ENCODE measurements around the gene SSBP2.
"Not testable (repeated sequence)": the region's sequence is repeated elsewhere in the genome, so short reads cannot be mapped to it uniquely, and the experiment has no call there.

Gene SSBP2

DNA sequence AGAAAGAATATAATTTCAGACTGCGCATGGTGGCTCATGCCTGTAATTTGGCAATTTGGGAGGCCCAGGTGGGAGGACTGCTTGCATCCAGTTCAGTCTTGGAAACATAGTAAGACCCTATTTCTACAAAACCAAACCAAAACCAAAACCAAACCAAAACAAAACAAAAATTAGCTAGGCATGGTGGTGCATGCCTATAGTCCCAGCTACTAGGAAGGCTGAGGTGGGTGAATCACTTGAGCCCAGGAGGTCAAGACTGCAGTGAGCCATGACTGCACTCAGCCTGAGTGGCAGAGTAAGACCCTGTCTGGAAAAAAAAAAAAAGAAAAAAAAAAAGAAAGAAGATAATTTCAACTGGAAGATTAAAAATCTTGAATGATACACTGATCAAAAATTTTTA lies 220.0 kb downstream of the SSBP2 start:
- DNase-seq (ENCODE audit: low read depth in 2 of 2) = no peak

DNA sequence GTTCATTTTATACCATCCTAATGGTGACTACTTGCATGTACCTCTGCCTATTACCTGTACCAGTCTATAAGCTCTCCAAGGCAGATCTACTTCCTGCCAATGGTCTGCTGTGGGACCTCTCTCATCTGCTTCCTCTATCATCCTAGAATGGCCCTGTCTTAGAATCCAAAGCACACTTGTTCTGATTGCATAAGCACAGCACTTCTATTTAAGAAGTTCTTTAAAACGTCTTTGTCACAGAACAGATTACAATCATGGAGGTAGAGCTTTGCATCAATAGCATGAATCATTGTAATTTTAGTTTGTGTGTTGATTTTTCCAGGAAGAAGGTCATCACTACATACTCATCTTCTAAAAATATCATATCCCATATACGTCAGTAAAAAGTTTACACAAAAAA lies 225.2 kb downstream of the SSBP2 start:
- no peak for DNase-seq (ENCODE audit: low read depth in 2 of 2)

DNA sequence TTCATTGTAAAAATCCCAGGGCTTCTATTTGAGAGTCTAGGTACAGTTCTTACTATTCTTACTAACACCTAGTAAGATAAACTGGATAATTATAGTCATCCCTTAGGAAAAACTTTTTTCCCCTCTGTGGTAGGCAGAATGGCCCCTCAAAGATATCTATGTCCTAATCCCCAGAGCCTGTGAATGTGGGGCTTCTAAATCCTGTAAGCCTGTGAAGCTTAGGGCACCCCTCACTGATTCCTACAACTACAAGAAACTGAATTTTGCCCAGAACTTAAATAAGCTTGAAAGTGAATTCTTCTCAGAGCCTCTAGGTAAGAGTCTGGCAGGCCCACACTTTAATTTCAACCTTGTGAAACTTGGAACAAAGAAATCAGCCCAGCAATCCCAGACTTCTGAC lies 226.9 kb downstream of the SSBP2 start:
- DNase-seq (ENCODE audit: low read depth in 2 of 2) = no peak

DNA sequence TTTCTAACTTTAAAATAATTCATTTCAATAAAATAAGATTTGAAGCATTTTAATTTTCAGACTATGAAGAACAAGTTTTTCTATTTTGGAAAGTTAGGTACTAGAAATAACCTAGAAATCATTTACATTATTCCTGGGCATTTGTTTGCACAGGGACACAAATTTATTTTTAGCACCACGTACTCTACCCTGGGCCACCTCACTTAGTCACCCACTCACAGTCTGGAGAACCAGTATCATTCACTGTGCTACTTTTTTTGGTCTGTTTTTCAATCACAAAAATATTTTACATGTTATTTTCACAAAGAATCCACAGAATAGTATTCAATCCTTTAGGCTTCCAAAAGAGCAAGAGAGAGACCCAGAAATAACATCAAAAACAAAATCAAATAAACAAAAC lies 228.3 kb downstream of the SSBP2 start:
- no peak for DNase-seq (ENCODE audit: low read depth in 2 of 2)

DNA sequence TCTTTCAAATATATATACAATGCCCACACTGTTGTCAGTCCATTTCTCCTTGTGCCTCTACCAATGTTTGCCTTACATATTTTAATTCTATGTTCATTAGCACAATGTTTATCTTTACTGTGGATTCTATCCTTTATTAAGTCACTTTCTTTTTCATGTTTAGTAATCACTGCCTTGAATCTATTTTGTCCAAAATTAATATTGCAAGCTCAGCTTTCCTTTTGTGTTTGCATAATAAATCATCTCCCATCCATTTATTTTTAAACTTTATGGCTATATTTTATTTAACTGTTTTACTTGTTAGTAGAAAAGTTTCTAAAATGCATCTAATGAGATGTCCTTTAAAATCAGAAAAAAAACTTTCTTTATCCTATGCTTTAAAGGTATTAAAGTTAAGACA lies 230.1 kb downstream of the SSBP2 start:
- DNase-seq (ENCODE audit: low read depth in 2 of 2) = no peak

DNA sequence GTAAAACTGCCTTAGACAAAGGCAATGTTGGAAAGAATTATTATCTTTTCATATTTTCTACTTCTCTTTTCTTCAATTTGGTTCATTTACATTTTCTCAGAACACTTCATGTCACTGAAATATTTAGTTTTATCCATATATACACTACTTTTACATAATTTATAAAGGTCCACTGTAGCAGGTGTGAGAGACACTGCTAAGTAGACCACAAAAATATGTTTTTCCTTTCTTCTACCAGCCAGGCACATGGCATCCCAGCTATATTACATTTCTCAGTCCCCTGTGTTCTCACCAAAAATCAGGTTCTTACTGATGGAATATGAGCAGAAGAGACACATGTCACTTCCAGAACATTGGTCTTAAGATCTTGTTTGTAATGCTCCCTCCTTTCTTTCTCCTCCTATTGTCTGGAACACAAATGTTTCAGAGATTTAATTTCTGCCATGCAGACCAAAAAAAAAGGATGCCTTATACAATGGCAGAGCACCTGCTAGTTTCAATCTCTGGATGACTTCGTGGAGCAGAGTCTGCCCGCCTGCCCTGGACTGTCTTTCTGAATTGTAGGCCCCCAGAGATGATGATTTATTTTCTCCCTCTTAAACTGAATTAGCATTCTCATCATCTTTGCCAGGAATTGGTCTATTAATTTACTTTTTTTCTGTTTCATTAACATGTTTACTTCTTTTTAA lies 231.5 kb downstream of the SSBP2 start:
- DNase-seq (ENCODE audit: low read depth in 2 of 2) = no peak

DNA sequence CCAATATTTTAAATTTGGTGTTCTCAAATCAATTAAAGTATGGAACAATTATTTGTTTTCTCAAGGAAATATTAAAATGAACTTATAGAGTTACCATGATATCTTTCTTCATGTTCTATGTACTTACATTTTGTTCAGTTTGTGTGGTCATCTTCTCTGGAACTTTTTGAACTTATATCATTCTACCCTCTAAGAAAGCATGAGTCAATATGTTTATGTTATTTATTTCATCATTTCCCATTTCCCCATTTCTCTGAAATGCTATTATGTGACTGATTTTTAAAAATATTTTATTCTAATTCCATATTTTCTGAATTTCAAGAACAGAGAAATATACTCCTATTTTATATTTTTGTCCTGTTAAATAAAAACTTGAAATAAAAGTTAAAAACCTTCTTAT lies 233.4 kb downstream of the SSBP2 start:
- no peak for DNase-seq (ENCODE audit: low read depth in 2 of 2)

DNA sequence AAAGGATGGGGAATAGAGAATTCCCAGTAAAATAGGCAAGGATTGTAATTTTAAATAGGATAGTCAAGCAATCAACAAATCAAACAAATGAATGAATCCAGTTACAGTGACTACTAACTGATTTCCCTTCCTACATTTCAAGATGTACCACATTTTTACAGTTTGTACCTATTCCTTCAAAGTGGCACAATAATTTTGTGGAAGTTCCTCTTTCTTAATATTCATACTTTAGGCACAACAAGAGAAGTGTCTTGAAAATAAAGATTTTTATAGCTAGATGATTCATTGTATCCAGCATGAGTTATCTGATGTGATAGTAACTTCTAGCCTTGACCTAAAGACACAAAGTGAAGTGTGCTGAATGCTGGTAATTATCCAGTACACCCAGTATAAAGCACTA lies 234.8 kb downstream of the SSBP2 start:
- DNase-seq (ENCODE audit: low read depth in 2 of 2) = no peak

DNA sequence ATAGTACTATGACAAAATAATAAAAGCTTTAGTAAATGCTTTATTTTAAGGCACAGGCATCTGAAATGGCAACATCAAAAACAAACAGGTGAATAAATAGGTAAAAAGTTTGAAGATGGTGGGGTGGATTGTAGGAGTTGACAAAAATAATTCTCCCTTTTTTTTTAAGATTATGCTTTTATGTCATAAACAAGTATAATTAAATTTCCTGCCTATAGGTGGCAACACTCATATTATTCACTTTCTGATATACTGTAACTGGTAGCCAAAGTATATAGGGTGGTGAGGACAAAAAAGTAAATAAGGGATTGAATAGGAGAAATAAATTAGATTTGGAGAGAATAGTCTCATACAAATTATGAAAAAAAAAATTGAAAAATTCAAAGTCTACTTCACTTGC lies 236.9 kb downstream of the SSBP2 start:
- no peak for DNase-seq (ENCODE audit: low read depth in 2 of 2)

DNA sequence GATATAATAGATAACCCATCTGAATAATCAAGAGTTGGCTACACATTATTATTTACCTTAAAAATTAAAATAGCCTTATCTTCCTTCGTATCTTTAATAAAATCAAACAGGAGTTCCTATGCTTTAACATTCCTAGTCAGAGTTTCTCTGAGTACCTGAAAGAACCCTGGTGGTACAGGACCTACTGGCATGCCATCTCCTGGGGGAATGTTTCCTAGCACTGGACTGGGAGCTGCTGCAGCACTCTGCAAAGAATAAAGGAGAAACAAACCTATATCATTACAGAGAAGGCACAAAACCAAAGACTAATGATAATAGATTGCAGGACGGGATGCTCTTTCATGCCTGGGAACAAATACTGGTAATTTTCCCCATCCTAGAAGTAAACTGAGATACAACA lies 237.4 kb downstream of the SSBP2 start:
- no peak for DNase-seq (ENCODE audit: low read depth in 2 of 2)

DNA sequence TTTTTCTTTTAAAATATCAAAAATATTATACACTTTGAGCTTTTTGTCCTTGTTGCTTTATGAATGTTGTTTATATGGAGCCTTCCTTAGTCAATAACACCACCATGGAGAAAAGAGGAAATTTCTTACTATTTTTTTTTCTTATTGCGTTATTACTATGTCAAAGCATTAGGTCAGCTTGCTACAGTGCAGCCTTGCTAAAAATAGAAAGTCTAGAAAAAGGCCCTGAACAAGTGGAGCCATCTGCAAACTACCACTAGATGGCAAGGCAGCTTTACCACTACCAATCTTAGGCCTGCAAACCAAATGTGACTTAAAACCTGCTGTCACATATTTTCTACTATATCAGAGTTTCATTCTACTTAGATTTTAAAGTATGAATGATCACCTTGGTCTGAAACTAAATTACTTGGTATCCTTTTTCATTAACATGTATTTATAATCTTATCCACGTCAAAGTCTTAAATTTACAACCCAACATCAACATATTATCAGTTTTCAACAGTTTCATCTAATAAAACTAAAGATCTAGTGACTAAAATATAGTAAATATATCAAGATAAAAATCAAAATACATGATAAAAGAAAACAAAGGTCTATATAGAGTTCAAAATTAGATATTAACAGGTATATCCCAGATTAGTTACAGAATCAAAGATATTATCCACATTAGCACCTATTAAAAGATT lies 243.9 kb downstream of the SSBP2 start:
- no peak for DNase-seq (ENCODE audit: low read depth in 2 of 2)

DNA sequence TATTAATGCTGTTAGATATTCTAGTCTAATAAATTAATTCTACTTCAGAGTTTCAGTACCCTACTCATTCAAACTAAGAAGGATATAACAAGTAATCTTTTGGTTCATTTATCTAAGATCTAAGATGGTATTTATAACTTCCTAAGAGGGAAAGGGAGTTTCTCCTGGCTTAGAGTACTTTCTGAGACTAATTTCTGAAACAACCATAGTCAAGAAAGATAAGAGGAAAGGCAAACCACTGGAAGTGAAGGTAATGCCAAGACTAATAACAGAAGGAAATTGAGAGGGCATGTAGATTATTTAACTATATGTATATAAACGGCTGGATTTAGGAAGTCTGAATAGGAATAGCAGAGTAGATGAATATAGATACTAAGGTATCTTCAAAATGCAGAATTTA lies 244.5 kb downstream of the SSBP2 start:
- DNase-seq (ENCODE audit: low read depth in 2 of 2) = no peak

DNA sequence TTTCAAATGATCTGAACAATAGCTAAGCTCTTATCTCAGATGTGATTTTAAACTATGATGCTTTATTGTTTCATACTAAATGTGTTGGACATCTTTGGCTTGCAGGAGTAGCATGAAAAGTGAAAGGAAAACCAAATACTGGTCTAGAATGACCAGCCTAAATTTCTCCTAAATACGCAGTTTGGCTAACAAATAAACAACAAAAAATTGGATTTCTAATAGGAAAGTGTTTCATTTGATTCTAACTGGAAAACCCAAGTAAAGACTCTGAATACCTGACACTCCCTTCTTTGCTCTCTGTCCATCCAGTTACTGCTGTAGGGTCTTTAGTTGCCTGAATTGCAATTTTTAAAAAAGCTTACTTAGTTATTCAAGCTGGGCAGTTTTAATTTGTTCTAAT lies 245.2 kb downstream of the SSBP2 start:
- DNase-seq (ENCODE audit: low read depth in 2 of 2) = no peak

DNA sequence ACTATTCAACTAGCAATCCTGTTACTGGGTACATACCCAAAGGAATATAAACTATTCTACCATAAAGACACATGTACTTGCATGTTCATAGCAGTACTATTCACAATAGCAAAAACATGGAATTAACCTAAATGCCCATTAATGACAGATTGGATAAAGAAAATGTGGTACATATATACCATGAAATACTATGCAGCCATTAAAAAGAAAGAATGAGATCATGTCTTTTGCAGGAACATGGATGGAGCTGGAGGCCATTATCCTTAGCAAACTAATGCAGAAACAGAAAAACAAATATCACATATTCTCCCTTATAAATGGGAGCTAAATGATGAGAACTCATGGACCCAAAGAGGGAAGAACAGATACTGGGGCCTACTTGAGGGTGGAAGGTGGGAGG lies 247.3 kb downstream of the SSBP2 start:
- DNase-seq (ENCODE audit: low read depth in 2 of 2) = not testable (repeated sequence)

DNA sequence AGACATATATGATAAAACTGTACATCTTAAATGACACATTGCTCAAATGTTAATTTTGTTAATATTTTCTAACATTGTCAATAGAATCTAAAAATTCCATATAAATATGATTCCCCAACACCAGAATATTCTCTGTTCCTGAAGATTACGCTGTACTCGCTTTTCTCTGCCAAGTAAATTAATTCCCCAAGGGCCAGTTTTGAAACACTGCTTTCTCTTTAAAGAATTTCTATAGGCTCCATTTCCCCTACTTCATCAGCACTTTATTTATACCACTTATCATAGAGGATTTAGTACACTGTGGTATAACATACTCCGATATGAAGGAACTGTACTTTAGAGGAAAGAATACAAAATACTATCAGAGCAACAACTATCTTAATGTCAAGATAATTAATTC lies 255.6 kb downstream of the SSBP2 start:
- DNase-seq (ENCODE audit: low read depth in 2 of 2) = no peak

DNA sequence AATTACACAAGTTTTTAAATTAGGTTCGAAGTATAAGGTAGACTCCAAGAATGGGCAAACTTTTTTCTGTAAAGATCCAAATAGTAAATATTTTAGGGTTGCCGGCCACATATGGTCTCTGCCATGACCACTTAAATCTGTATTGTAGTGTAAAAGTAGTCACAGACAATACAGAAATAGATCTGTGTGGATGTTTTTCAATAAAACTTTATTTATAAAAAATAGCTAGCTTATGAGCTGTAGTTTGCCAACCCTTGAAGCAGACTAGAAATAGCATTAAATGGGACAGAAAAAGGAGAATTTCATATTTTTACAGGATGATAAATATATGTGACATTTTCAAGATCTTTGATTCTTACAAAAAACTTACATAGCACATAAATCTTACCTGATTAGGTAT lies 262.0 kb downstream of the SSBP2 start:
- DNase-seq (ENCODE audit: low read depth in 2 of 2) = no peak

DNA sequence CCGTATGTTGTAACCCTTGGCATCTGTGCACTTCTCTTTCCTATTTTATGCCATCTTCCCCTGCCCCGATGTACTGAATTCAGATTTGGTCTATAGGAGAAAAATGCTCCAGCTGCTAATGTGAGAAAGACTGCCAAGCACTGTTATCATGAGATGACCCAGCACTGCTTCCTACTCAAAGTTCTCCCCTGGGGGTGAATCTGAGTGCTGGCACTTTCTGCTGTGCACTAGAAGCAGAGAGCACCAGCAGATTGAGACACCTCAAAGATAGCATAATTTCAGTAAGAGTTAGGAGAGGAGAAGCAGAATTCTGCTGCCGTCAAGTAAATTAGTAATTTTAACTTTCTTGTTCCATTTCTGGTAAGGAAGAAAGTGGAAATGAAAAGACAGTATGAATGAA lies 264.2 kb downstream of the SSBP2 start:
- no peak for DNase-seq (ENCODE audit: low read depth in 2 of 2)

DNA sequence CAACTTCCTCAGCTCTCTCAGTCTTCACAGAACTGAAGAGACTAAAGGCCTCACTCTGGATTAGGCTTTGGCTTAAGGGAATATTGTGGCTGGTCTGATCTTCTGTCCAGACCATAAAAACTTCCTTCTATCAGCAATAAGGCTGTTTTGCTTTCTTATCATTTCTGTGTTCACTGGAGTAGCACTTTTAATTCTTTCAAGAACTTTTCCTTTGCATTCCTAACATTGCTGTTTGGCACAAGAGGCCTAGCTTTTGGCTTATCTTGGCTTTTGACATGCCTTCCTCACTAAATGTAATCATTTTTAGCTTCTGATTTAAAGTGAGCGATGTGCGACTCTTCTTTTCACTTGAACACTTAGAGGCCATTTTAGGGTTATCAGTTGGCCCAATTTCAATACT lies 268.3 kb downstream of the SSBP2 start:
- DNase-seq (ENCODE audit: low read depth in 2 of 2) = no peak

DNA sequence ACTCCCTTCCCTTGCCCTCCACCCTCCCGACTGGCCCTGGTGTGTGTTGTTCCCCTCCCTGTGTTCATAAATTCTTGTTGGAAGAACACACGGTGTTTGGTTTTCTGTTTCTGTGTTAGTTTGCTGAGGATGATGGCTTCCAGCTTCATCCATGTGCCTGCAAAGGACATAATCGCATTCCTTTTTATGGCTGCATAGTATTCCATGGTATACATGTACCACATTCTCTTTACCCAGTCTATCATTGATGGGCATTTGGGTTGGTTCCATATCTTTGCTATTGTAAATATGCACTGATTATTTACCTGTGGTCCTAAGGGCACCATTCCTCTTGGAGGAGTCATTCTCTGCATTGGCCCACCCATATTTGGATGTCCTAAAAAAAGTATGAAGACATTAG lies 277.5 kb downstream of the SSBP2 start:
- not testable (repeated sequence) for DNase-seq (ENCODE audit: low read depth in 2 of 2)

DNA sequence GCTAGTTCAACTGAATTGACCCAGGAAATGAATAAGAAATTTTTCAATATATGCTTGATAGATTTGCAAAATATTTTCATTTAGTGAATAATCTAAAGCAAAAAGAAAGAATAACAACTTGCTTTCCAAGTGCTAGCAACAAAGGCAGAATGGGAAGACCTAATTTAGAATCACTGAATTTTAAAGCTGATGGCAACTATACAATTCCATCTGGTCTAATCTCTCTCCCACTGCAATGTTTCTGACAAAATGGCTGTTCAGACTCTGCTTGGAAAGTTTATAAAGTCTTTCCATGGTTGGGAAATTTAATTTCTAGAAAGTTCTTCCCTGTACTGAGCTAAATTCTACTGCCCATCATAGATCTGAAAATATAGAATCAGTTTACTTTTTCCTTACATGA lies 281.2 kb downstream of the SSBP2 start:
- no peak for DNase-seq (ENCODE audit: low read depth in 2 of 2)

DNA sequence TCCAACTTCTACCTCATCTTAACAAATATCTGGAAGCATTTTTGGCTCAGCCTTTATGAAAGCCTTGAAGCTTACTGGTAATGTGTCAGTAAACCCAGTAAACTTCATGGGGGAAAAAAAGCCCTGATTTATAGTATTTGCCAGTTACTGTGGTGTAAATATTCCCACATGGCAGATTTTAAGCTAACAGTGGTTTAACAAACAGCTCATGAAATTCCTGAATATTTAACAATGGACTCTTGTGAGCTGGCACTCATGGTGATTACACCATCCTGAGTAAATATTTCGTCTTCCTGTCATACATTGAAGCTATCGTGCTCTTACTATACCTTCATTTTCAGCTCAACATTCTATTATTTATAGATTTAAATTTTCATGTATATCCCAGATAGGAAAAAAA lies 300.0 kb downstream of the SSBP2 start:
- no peak for DNase-seq (ENCODE audit: low read depth in 2 of 2)

DNA sequence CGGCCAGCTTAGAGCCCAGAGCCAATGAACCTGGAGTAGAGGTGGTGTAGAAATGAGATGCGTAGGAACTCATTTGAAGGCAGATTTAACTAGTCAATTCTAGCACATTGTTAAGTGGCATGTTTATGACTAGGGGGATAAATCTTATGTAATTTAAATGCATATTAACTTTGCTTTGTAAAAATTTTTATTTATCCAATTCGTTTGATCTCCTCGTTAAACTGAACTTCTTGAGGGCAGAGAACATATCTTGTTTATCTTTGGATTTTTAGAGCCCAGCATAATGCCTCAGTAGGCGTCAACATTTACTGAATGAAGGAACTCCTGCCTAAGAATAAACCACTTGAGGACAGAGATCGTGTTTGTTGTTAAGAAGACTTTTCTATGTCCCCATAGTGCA lies 315.9 kb downstream of the SSBP2 start:
- DNase-seq (ENCODE audit: low read depth in 2 of 2) = no peak

DNA sequence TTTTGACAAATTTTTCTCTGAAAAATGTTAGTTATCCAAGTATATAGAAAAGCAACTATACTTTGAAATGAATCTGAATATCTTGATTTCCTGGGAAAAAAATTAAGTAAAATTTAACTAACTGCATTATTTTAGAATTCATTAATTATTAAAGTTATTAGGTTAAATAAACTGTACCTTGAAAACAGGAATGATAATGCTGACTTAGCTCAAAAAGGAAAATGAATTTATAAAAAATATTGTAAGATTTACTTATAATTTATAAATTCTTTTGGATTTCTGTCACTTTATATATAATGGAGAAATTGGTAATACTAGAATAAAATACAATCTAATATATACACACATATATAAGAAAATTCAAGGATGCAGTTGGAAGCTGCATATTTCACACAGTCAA lies 320.9 kb downstream of the SSBP2 start:
- DNase-seq (ENCODE audit: low read depth in 2 of 2) = no peak

DNA sequence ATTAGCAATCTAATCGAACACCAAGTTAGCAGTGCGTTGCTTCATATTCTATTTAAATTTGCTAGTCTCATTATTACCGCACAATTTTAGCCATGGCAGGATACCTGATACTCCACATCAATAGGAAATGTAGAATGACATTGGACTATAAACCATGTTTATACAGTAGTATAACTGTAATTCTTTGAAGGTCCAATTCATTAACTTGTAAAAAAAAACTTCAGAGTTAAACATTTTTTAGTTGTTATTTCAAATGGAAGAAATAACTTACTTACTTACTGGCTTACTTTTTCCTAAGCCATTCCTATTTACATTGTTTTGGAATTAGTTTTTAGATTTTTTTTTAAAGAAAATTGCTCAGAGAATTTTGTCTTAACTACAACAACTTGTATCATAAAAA lies 321.5 kb downstream of the SSBP2 start:
- no peak for DNase-seq (ENCODE audit: low read depth in 2 of 2)
